Fibroblast of peridontal ligament (primary cell): ENCODE results near the gene NEURL2.

Experiments used
- DNase-seq: peaks from one replicate; pipeline ENCODE4 v3.0.0-alpha.2; 2010; ENCODE audit errors: extremely low read depth

The NEURL2 gene

DNA sequence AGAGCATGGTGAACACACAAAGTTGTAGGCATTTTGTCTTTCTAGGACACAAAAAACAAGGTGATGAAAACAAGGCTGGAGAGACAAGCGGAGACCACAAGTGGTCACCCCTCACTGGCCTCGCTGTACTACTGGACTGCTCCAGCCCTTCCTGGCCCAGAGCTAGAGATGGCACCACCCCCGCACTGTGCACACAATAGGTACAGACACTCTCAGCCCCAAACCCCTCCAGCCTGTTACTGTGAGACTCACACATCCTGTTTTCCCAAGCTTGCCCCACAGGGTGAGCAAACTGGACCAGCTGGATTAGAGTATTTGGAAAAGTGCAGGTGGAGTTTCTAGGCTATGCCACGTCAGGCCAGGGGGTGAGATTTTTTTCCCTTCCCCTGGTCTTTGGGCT, 18.4 kb downstream of the NEURL2 start:
- DNase-seq: no peak

DNA sequence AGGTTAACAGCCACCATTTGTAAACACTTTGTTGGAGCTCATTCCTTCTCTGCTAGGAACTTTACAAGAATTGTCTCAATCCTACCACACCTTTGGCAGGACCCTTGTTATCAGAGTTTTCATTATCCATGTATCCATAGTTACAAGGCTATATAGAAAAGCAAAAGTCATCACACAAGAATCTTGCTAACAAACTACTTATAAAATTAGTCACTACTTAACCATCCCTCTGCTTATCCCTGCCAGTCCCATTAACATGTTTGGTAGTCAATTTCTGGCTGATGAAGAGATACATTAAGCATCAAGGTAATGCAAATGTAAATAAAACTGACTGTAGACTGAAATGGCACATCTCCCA, 23.2 kb downstream of the NEURL2 start:
- peak; percentile 67 for DNase-seq

DNA sequence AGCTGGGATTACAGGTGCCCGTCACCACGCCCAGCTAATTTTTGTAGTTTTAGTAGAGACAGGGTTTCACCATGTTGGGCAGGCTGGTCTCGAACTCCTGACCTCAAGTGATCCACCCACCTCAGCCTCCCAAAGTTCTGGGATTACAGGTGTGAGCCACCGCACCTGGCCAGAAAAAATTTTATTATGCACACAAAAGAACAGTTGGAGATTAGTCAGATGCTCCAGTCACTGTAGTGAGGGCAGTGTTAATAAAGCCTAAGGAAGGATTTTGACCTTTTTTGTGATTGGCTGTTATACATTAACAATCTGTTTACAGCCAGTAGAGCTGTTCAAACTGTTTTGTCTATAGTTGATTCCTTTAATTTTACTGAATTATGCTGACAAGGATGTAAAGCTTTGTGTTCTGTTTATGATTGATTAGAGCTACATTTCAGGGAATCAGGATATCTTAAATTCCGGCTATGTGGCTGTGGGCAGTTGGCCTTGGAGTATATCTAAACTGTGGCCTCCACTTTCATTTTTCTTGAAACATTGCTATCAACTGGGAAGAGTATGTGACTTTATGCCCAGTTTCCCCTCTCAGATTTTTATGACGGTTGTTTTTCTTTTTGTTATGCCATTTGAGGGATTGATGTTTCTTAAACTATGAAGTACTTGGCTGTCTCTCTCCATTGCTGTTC, 23.7 kb downstream of the NEURL2 start:
- no peak for DNase-seq

DNA sequence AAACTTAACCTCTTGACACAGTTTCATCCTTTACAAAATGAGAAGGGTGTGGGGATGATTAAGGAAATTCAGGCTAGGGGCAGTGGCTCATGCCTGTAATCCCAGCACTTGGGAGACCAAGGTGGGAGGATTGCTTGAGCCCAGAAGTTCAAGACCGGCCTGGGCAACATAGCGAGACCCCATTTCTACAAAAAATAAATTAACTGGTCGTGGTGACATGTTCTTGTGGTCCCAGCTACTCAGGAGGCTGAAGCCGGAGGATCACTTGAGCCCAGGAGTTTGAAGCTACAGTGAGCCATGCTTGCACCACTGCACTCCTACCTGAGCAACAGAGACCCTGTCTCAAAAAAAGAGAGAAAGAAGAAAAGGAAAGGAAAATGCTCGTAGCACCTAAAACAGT, 24.6 kb downstream of the NEURL2 start:
- no peak for DNase-seq

DNA sequence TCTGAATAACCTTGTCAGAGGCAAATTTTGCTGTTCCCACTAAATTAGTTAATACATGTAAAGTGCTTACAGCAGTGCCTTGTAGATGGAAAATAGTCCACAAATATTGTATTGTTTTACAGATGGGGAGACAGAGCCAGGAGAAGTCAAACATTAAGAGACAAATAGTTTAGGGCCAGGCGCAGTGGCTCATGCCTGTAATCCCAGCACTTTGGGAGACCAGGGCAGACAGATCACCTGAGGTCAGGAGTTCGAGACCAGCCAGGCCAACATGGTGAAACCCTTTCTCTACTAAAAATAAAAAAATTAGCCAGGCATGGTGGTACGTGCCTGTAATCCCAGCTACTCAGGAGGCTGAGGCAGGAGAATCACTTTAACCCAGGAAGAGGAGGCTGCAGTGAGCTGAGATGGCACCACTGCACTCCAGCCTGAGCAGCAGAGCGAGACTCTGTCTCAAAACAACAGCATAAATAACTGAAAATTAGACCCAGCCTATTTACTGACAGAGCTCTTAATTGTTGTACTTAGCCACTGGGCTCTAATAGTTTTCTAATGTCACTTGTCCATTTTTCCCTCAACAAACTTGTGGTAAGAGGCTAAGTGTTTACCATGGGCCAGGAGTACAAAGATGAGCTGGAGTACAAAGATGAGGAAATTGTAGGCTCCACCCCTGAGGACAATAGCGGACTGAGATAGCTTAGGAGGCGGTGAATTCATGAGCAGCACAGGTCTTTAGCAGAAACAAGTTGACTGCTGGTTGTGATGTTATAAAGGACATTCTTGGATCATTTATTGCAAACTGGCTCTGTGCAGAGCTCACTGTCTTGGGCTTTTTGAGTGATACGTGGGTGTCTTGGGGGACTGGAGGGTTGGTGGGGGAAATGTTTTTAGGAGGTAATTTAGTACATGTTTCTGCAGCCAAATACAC, 27.2 kb downstream of the NEURL2 start:
- DNase-seq: no peak

DNA sequence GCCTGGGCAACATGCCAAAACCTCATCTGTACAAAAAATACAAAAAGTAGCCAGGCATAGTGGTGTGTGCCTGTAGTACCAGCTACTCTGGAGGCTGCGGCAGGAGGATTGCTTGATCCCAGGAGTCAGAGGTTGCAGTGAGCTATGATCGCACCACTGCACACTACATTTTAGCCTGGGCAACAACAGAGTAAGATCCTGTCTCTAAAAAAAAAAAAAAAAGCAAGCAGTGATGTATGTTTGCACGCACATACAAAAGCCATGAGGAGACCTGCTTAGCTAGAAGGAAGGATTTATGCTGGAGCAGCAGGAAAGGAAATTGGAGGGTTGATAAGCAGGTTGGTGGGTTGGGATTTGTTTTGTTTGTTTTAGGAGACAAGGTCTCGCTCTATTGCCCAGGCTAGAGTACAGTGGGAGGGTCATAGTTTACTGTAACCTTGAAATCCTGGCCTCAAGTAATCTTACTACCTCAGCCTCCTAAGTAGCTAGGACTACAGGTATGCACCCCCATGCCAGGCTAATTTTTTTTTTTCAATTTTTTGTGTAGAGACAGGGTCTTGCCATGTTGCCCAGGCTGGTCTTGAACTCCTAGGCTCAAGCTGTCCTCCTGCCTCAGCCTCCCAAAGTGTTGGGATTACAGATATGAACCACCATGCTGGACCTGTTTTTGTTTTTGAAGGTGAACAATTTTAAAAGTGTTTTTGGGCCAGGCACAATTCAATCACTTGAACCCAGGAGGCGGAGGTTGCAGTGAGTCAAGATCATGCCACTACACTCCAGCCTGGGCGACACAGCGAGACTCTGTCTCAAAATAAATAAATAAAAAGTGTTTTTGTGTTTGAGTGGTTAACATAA, 29.6 kb downstream of the NEURL2 start:
- no peak for DNase-seq

DNA sequence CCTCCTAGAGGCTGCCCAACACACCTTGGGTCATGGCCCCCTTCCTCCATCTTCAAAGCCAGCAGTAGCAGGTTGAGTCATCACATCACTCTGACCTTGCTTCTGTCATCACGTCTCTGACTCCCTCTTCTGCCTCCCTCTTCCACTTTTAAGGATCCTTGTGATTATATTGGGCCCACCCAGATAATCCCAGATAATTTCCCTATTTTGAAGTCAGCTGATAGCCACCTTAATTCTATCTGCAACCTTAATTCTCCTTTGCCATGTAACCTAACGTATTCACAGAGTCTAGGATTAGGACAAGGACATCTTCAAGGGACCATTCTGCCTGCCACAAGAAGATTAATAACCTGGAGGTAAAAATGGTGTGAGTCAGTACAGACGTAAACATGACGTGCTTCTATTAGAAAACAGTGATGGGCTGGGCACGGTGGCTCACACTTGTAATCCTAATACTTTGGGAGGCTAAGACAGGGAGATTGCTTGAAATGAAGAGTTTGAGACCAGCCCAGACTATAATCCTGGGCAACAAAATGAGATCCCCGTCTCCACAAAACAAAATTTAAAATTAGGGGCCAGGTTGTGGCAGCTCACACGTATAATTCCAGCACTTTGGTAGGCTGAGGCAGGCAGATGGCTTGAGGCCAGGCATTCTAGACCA, 30.3 kb downstream of the NEURL2 start:
- no peak for DNase-seq

DNA sequence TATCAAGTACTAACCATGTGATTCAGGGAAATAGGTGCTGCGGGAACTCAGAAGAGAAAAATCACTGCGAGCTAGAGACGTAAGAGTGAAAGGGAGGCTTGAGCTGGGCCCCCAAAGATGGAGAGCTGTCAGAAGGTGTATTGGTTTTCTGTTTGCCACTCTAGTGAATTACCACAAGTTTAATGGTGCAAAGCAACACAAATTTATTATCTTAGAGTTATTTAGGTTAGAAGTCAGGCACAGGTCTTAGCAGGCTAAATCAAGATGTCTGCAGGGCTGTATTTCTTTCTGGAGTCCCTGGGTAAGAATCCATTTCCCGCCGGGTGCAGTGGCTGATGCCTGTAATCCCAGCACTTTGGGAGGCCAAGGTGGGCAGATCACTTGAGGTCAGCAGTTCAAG, 31.1 kb downstream of the NEURL2 start:
- no peak for DNase-seq

DNA sequence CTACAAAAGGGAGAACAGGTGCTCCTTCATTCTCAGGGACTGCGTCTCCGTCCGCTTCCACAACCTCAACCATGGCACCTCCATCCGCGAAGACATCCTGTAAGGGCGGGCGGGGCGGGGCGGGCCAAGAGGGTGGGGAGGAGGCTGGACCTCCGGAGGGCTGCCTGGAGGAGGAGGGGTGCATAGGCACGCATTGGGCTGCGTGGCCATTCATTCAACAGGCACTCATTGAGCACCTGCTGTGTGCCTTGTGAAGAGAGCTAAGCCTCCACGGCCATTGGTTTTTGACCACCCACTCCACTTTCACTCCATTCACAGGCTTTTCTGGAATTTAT, 33.2 kb downstream of the NEURL2 start:
- no peak for DNase-seq

DNA sequence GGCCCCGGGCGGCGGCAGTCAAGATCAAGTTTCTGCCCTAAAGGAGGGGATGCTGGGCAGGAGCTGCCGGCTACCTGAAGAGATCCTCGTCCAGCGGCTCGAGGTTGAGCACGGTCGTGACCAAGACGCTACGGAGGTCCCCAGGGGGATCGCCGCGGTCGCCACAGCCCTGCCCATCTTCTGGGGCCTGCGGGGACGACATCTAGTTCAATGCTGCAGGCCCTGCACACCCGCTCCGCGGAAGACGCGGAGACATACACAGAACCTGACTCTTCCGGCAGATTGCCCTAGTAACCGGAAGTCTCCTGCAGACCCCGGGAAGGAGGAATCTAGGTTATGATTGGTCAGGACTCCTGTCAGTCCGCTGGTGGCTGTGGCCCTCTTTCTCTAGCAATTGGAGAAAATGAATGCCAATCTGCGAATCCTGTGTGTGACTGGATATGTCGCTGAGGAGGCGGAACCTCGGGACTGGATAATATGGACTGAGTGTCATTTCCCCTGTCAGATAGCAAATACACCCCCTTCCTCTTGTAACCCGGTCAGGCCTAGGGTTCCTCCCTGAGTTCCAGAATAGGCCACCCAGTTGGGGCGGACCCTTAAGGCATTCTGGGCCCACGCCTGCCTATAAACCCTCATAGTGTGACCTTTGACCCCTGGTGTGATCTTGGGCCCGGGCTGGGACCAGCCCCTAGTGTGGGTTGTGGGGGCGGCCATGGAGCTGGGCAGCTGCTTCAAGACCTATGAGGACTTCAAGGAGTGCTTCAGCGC, 33.7 kb downstream of the NEURL2 start, which contains the start of the genes ACOT8 and ZSWIM3:
Gene ACOT8, minus strand, starts transcription at position 279 of the 768 bp plus-strand sequence. Its CDS starts 77 bp downstream, at position 202.
Gene ZSWIM3, plus strand, starts transcription at position 501 of the 768 bp plus-strand sequence. Its CDS starts 212 bp downstream, at position 713.
- peak; percentile 100 for DNase-seq

DNA sequence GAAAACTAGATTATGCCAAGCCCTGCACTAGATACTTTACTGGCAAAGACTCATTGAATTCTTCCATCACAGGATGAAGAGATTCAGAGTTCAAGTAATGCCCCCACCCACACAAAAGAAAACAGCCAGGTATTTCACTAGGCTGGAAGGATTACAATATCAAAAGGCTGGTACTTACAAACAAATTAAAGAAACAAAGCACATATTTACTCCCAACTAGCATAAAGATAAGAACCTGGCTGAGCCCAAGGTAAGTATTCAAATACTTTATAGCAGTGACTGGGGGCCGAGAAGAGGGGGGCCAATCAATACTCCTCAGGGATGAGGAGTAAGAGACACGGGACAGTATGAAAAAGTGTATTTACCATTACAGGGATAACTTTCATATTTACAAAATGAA, 37.5 kb downstream of the NEURL2 start:
- no peak for DNase-seq

DNA sequence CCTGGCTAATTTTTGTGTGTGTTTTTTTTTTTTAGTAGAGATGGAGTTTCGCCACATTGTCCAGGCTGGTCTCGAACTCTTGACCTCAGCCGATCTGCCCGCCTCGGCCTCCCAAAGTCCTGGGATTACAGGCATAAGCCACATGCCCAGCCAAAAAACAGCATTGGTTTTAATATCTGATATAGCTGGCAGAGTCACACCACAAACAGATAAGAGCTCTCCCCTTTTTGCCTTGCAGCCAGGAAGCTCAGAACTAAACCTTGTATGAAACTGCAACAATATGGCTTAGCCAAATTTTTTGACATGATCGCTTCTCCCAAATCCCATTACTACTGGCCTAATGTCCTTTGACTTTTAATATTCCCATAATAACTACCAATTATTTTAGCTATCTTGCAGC, 38.7 kb downstream of the NEURL2 start:
- DNase-seq: no peak

DNA sequence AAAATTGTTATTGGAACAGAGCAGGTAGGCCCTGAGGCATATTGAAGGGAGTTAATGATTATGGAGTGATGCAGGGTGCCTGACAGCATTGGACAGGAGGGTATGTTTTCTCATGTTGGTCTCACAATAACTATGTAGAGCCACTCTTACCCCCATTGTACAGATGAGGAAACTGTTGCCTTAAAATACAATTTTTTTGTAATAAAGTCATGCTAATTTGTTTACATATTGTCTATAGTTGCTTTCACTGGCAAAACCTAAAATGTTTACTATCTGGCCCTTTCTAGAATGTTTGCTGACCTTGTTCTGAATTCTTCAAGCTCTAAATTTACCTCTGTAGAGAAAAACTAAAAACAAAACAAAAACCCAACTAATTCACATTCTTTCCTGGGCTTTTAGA, 39.5 kb downstream of the NEURL2 start:
- no peak for DNase-seq

DNA sequence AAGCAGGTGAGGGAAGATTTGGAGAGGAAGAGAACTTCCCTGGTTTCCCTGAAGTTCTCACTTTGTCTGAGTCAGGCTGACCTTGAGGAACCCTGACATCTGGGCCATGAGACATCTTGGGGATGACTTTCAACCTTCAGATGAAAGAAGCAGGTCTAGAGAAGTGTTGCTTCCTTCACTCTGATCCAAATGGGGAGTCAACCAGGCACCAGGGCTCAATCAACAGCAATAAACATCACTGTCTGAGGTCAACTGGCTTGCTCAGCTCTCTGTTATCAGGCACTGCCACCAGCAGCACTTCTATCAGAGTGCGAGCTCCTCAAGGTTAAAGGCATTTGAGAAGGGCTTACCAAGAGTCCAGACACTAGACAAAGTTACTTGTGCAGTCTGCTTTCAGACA, 40.1 kb downstream of the NEURL2 start:
- DNase-seq: no peak

DNA sequence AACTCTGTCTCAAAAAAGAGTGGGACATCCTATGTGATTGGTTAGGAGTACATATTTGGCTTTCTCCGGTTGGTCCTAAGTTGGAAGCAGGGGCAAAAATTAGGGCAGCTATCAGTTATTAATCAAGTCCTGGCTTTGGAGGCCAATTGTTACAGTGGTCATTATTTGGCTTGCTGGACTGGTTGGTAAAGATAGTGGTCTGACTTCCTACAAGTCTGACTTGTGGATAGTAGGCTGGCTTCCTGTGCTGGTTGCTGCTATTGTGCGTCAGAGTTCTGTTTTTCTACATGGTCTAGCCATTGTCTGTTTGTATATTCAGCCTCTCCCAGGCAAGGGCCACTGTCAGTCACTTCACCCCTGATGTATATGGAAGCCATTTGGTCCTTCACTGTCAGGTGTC, 40.8 kb downstream of the NEURL2 start:
- DNase-seq: no peak

DNA sequence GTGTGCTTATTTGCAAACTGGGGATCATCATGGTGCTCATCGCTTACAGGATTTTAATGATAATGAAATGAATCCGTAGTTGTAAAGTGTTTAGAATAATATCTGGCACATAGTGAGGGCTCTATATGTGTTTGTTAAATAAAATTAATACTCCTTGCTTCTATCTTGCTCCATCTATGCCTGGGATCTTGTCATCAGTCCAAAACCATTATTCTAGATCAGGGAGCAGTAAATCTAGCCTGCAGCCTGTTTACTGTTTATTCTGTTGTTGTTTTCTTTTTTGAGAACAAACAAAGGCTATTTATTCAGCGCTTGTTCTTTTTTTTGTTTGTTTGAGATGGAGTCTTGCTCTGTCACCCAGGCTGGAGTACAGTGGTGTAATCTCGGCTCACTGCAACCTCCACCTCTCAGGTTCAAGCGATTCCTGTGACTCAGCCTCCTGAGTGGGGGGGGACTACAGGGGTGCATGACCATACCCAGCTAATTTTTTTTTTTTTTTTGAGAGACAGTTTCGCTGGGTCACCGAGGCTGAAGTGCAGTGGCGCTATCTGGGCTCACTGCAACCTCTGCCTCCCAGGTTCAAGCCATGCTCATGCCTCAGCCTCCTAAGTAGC, 41.9 kb downstream of the NEURL2 start:
- DNase-seq: no peak

DNA sequence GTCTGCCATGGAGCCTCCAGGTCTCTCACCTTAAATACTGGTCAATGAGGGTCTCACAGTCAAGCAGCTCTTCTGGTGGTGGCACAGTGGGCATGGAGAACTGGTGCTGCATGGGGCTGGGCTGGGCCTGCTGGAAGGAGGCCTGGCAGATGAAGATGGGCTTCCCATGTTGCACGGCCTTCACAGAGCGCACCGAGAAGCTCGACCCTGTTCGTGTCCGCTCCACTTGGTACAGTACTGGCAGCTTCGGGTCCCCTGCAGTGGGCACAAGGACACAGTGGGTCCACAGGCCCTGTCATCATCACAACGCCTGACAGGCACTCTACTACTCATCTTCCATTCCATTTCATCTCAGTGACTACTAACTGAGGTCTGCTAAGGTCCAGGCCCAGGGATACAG, 42.6 kb downstream of the NEURL2 start:
- DNase-seq: no peak

DNA sequence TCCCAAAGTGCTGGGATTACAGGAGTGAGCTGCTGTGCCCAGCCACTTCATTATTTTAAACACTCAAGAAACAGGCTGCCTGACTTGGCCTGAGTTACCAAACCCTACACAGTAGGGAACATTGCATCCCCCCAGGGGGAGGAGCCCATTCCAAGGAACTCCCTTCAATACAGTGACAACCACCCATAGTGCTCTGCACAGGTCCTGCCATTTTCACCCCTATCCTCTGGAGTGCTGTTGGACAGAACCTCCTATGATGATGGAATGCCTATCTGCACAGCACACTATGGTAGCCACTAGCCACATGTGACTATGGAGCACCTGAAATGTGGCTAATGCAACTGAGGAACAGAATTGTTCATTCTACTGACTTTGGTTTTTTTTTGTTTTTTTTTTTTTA, 45.6 kb downstream of the NEURL2 start:
- no peak for DNase-seq

DNA sequence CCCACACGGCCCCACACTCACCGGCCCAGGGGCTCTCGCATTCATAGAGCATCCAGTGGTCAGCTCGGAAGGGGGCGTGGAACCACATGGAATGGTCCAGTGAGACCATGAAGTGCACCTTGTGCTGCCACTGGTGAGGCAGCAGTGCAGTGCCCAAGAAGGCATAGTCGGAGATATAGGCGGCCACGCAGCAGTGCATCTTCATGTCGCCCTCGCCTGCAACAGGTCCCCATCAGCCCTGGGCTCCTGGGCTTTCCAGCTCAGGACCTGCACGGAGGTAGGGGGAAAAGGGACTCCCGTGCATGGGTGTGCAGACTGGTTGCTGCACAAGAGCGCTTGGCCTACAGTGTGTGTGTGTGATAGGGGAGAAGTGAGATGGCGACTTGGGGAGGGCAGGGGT, 47.5 kb downstream of the NEURL2 start:
- no peak for DNase-seq

DNA sequence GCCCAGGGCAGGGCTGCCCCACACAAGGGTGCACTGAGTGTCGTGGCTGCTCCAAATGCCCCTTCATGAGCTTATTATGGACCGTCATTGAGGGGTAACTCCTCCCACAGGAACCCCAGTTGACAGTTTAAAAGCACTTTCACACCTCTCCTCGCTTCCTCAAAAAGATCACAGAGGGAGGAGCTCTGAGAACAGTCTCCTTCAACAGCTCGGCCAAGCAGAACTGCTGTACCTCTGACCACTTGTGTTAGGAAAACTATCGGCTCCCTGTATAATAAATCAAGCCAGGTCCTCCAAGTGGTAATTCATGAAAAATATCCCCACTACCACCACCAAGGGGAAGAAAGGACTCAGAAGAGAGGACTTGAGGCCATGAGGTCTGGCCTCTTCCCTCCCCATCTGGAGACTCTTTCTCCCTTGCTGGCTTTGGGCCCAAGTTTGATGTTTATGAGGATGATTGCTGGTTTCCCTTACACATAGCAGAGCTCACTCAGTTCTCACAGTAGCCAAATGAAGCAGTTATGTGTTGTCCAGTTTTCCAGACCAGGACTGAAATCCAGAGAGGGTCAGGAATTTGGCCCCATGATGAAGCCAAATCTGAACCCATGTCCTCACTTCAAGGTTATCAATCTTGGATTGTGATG, 48.7 kb downstream of the NEURL2 start:
- DNase-seq: peak; percentile 83
